Loucy (cell line): ENCODE data around the gene GDA.
"Not testable (repeated sequence)": the region's sequence is repeated elsewhere in the genome, so short reads cannot be mapped to it uniquely, and the experiment has no call there.

Source experiments
- H2AFZ ChIP-seq: fragments of 200-600 bp; sonication (generic); 2 replicates; pipeline ENCODE4 v1.6.0; 2016; ENCODE audit warnings: antibody characterized with exemption, mild to moderate bottlenecking, low read length, moderate library complexity
- H3F3A ChIP-seq: fragments of 200-600 bp; 2 replicates; pipeline ENCODE4 v1.6.0; 2016; ENCODE audit warnings: antibody characterized with exemption, low read depth, mild to moderate bottlenecking
- H3K27me3 ChIP-seq: fragments of 200-600 bp; sonication (generic); 2 replicates; pipeline ENCODE4 v1.6.1; 2014; ENCODE audit warnings: low read length, mild to moderate bottlenecking; ENCODE audit not compliant: insufficient read depth, poor library complexity, severe bottlenecking
- H3K36me3 ChIP-seq: fragments of 200-600 bp; sonication (generic); 2 replicates; pipeline ENCODE4 v1.6.1; 2016; ENCODE audit warnings: low read length; ENCODE audit not compliant: insufficient read depth
- H3K4me1 ChIP-seq: fragments of 200-600 bp; sonication (generic); 2 replicates; pipeline ENCODE4 v1.5.1; 2014; ENCODE audit warnings: low read length, mild to moderate bottlenecking; ENCODE audit not compliant: insufficient read depth, poor library complexity, severe bottlenecking
- H3K4me2 ChIP-seq: fragments of 200-600 bp; sonication (generic); 2 replicates; pipeline ENCODE4 v1.6.0; 2014; ENCODE audit warnings: antibody characterized with exemption, low read length, low read depth, mild to moderate bottlenecking; ENCODE audit not compliant: poor library complexity, severe bottlenecking
- H3K4me3 ChIP-seq: fragments of 200-600 bp; sonication (generic); 2 replicates; pipeline ENCODE4 v1.5.1; 2014; ENCODE audit warnings: low read length, mild to moderate bottlenecking, mixed read lengths; ENCODE audit not compliant: poor library complexity, severe bottlenecking
- H3K79me2 ChIP-seq: fragments of 200-600 bp; sonication (generic); 2 replicates; pipeline ENCODE4 v1.6.1; 2014; ENCODE audit warnings: low read length; ENCODE audit not compliant: insufficient read depth
- H3K9ac ChIP-seq: fragments of 200-600 bp; sonication (generic); 2 replicates; pipeline ENCODE4 v1.6.0; 2014; ENCODE audit warnings: mild to moderate bottlenecking, low read depth, low read length, moderate library complexity; ENCODE audit not compliant: poor library complexity, severe bottlenecking
- H3K9me2 ChIP-seq: fragments of 200-600 bp; sonication (generic); replicated peaks from 2 replicates; pipeline ENCODE4 v1.6.1; 2016; ENCODE audit warnings: low read depth, low read length, mixed read lengths
- H3K9me3 ChIP-seq: fragments of 200-600 bp; sonication (generic); 2 replicates; pipeline ENCODE4 v1.6.1; 2014; ENCODE audit warnings: mild to moderate bottlenecking, antibody characterized with exemption, low read length, low read depth; ENCODE audit not compliant: insufficient read depth
- H4K20me1 ChIP-seq: fragments of 200-600 bp; sonication (generic); 2 replicates; pipeline ENCODE4 v1.6.0; 2014; ENCODE audit warnings: antibody characterized with exemption, low read length, mild to moderate bottlenecking; ENCODE audit not compliant: insufficient read depth, poor library complexity, severe bottlenecking
- CTCF ChIP-seq: fragments of 200-600 bp; sonication (generic); conservative IDR thresholded peaks from 2 replicates; pipeline ENCODE4 v1.5.1; 2014; ENCODE audit warnings: mild to moderate bottlenecking, antibody characterized with exemption, low read length
- EZH2phosphoT487 ChIP-seq: fragments of 200-600 bp; IDR thresholded peaks from 2 replicates; pipeline ENCODE4 v1.6.1; 2018; ENCODE audit warnings: antibody characterized with exemption, mild to moderate bottlenecking, moderate library complexity, borderline replicate concordance

Gene GDA

DNA sequence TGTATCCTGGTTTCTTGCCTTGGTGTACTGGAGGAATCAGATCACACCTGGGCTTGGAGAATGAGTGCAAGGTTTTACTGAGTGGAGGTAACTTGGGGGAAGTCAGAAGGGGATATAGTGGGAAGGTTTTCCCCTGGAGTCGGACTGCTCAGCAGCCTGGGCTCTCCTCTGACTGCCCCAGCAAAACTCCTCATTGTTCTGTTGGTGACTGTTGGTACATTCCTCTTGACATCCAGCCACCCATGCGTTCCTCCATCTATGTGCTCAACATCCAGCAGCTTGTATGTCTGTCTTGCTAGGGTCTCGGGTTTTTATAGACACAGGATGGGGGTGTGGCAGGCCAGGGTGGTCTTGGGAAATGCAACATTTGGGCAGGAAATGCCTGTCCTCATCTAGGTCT, 119.7 kb downstream of the GDA start:
- Histone ChIP-seq H3K9me3 (no peaks in the 10 kb centered on the region), H3K27me3 (no peaks in the 10 kb centered on the region), H2AFZ (no peak overlapping the region), H3K4me1 (no peaks in the 10 kb centered on the region), H3K9ac (no peak overlapping the region), H3F3A (no peaks in the 10 kb centered on the region), H3K36me3 (no peaks in the 10 kb centered on the region), H4K20me1 (no peaks in the 10 kb centered on the region), H3K4me2 (no peak overlapping the region), H3K4me3 (no peak overlapping the region), H3K79me2 (no peaks in the 10 kb centered on the region), H3K9me2 (no peaks in the 10 kb centered on the region)
- TF ChIP-seq CTCF (no peak), EZH2phosphoT487 (no peak)

GRCh38 chr9:72270359-72270758, 121.1 kb downstream of the GDA start:
- H2AFZ ChIP-seq, H3K9me3 ChIP-seq, H3K4me3 ChIP-seq, H3K9me2 ChIP-seq, H3K36me3 ChIP-seq, H3F3A ChIP-seq, H4K20me1 ChIP-seq, H3K4me2 ChIP-seq, H3K4me1 ChIP-seq, H3K27me3 ChIP-seq, H3K79me2 ChIP-seq, H3K9ac ChIP-seq: not testable (repeated sequence)

GRCh38 chr9:72271613-72272478, 122.6 kb downstream of the GDA start:
- H3K79me2 ChIP-seq, result no peaks in the 10 kb centered on the region
- H3K9me2 ChIP-seq, result no peaks in the 10 kb centered on the region
- peak overlapping the region; percentile 36; the same call in 1 of the 2 replicates for H2AFZ ChIP-seq
- H3K4me3 ChIP-seq, result no peak overlapping the region
- no peaks in the 10 kb centered on the region for H4K20me1 ChIP-seq
- no peak overlapping the region for H3K9ac ChIP-seq
- H3K36me3 ChIP-seq, result no peaks in the 10 kb centered on the region
- no peaks in the 10 kb centered on the region for H3K27me3 ChIP-seq
- H3K9me3 ChIP-seq, result no peaks in the 10 kb centered on the region
- TF ChIP-seq EZH2phosphoT487, result no peak
- peak; percentile 90 for TF ChIP-seq CTCF
- H3K4me1 ChIP-seq, result no peaks in the 10 kb centered on the region
- H3K4me2 ChIP-seq, result no peak overlapping the region
- H3F3A ChIP-seq, result no peaks in the 10 kb centered on the region

DNA sequence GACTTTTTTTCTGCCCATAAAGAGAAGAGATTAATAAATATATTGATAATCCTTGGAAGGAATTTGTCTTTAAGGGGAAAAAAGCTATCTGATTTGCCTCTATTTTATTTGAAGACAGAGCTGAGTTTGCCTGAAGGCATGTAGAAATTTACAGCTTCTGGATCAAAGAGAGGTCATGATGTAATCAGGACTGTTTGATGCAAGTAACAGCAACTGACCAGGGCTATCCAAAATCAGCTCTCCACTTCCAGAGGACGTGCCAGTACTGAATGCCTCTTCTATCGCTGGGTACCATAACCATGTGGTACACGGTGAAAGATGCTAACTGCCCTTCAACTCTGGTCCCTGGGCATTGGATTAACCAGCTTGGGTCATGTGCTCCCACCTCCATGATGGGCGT, 125.2 kb downstream of the GDA start:
- H4K20me1 ChIP-seq, result no peaks in the 10 kb centered on the region
- no peaks in the 10 kb centered on the region for H3K36me3 ChIP-seq
- no peaks in the 10 kb centered on the region for H3K4me1 ChIP-seq
- no peak overlapping the region for H2AFZ ChIP-seq
- H3K9me3 ChIP-seq, result no peaks in the 10 kb centered on the region
- no peaks in the 10 kb centered on the region for H3F3A ChIP-seq
- H3K27me3 ChIP-seq, result no peaks in the 10 kb centered on the region
- no peak overlapping the region for H3K9ac ChIP-seq
- H3K4me2 ChIP-seq, result no peak overlapping the region
- no peaks in the 10 kb centered on the region for H3K79me2 ChIP-seq
- H3K9me2 ChIP-seq, result no peaks in the 10 kb centered on the region
- H3K4me3 ChIP-seq, result no peak overlapping the region
- TF ChIP-seq CTCF, result no peak
- TF ChIP-seq EZH2phosphoT487, result no peak
